Loucy (cell line): Measurements from ENCODE around the gene SERPINA9.

Experiments
- H2AFZ ChIP-seq: fragments of 200-600 bp; sonication (generic); 2 replicates; pipeline ENCODE4 v1.6.0; 2016; ENCODE audit warnings: antibody characterized with exemption, mild to moderate bottlenecking, low read length, moderate library complexity
- H3F3A ChIP-seq: fragments of 200-600 bp; 2 replicates; pipeline ENCODE4 v1.6.0; 2016; ENCODE audit warnings: antibody characterized with exemption, low read depth, mild to moderate bottlenecking
- H3K27me3 ChIP-seq: fragments of 200-600 bp; sonication (generic); 2 replicates; pipeline ENCODE4 v1.6.1; 2014; ENCODE audit warnings: low read length, mild to moderate bottlenecking; ENCODE audit not compliant: insufficient read depth, poor library complexity, severe bottlenecking
- H3K36me3 ChIP-seq: fragments of 200-600 bp; sonication (generic); 2 replicates; pipeline ENCODE4 v1.6.1; 2016; ENCODE audit warnings: low read length; ENCODE audit not compliant: insufficient read depth
- H3K4me1 ChIP-seq: fragments of 200-600 bp; sonication (generic); 2 replicates; pipeline ENCODE4 v1.5.1; 2014; ENCODE audit warnings: low read length, mild to moderate bottlenecking; ENCODE audit not compliant: insufficient read depth, poor library complexity, severe bottlenecking
- H3K4me2 ChIP-seq: fragments of 200-600 bp; sonication (generic); 2 replicates; pipeline ENCODE4 v1.6.0; 2014; ENCODE audit warnings: antibody characterized with exemption, low read length, low read depth, mild to moderate bottlenecking; ENCODE audit not compliant: poor library complexity, severe bottlenecking
- H3K4me3 ChIP-seq: fragments of 200-600 bp; sonication (generic); 2 replicates; pipeline ENCODE4 v1.5.1; 2014; ENCODE audit warnings: low read length, mild to moderate bottlenecking, mixed read lengths; ENCODE audit not compliant: poor library complexity, severe bottlenecking
- H3K79me2 ChIP-seq: fragments of 200-600 bp; sonication (generic); 2 replicates; pipeline ENCODE4 v1.6.1; 2014; ENCODE audit warnings: low read length; ENCODE audit not compliant: insufficient read depth
- H3K9ac ChIP-seq: fragments of 200-600 bp; sonication (generic); 2 replicates; pipeline ENCODE4 v1.6.0; 2014; ENCODE audit warnings: mild to moderate bottlenecking, low read depth, low read length, moderate library complexity; ENCODE audit not compliant: poor library complexity, severe bottlenecking
- H3K9me2 ChIP-seq: fragments of 200-600 bp; sonication (generic); replicated peaks from 2 replicates; pipeline ENCODE4 v1.6.1; 2016; ENCODE audit warnings: low read depth, low read length, mixed read lengths
- H3K9me3 ChIP-seq: fragments of 200-600 bp; sonication (generic); 2 replicates; pipeline ENCODE4 v1.6.1; 2014; ENCODE audit warnings: mild to moderate bottlenecking, antibody characterized with exemption, low read length, low read depth; ENCODE audit not compliant: insufficient read depth
- H4K20me1 ChIP-seq: fragments of 200-600 bp; sonication (generic); 2 replicates; pipeline ENCODE4 v1.6.0; 2014; ENCODE audit warnings: antibody characterized with exemption, low read length, mild to moderate bottlenecking; ENCODE audit not compliant: insufficient read depth, poor library complexity, severe bottlenecking
- EZH2phosphoT487 ChIP-seq: fragments of 200-600 bp; IDR thresholded peaks from 2 replicates; pipeline ENCODE4 v1.6.1; 2018; ENCODE audit warnings: antibody characterized with exemption, mild to moderate bottlenecking, moderate library complexity, borderline replicate concordance
- TF ChIP-seq, protein P1 (sequence below): fragments of 200-600 bp; sonication (generic); conservative IDR thresholded peaks from 2 replicates; pipeline ENCODE4 v1.5.1; 2014; ENCODE audit warnings: mild to moderate bottlenecking, antibody characterized with exemption, low read length

The SERPINA9 gene

DNA sequence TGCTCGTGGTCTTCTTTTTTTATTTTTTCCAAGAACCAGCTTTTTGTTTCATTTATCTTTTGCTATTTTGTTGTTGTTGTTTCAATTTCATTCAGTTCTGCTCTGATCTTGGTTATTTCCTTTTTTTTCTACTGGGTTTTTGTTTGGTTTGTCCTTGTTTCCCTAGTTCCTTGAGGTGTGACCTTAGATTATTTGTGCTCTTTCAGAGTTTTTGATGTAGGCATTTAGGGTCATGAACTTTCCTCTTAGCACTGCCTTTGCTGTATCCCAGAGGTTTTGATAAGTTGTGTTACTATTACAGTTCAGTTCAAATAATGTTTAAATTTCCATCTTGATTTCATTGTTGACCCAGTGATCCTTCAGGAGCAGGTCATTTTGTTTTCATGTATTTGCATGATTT, 20.1 kb downstream of the SERPINA9 start:
- no peak overlapping the region for H3K9ac ChIP-seq
- no peaks in the 10 kb centered on the region for H3K9me2 ChIP-seq
- H3K4me3 ChIP-seq, result no peak overlapping the region
- no peaks in the 10 kb centered on the region for H3K36me3 ChIP-seq
- no peaks in the 10 kb centered on the region for H3K9me3 ChIP-seq
- no peaks in the 10 kb centered on the region for H4K20me1 ChIP-seq
- H3F3A ChIP-seq, result no peaks in the 10 kb centered on the region
- no peak overlapping the region for H2AFZ ChIP-seq
- H3K4me2 ChIP-seq, result no peak overlapping the region
- H3K79me2 ChIP-seq, result no peaks in the 10 kb centered on the region
- TF ChIP-seq, protein P1, sequence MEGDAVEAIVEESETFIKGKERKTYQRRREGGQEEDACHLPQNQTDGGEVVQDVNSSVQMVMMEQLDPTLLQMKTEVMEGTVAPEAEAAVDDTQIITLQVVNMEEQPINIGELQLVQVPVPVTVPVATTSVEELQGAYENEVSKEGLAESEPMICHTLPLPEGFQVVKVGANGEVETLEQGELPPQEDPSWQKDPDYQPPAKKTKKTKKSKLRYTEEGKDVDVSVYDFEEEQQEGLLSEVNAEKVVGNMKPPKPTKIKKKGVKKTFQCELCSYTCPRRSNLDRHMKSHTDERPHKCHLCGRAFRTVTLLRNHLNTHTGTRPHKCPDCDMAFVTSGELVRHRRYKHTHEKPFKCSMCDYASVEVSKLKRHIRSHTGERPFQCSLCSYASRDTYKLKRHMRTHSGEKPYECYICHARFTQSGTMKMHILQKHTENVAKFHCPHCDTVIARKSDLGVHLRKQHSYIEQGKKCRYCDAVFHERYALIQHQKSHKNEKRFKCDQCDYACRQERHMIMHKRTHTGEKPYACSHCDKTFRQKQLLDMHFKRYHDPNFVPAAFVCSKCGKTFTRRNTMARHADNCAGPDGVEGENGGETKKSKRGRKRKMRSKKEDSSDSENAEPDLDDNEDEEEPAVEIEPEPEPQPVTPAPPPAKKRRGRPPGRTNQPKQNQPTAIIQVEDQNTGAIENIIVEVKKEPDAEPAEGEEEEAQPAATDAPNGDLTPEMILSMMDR, result no peak
- no peak for TF ChIP-seq EZH2phosphoT487
- H3K4me1 ChIP-seq, result no peaks in the 10 kb centered on the region
- no peaks in the 10 kb centered on the region for H3K27me3 ChIP-seq

DNA sequence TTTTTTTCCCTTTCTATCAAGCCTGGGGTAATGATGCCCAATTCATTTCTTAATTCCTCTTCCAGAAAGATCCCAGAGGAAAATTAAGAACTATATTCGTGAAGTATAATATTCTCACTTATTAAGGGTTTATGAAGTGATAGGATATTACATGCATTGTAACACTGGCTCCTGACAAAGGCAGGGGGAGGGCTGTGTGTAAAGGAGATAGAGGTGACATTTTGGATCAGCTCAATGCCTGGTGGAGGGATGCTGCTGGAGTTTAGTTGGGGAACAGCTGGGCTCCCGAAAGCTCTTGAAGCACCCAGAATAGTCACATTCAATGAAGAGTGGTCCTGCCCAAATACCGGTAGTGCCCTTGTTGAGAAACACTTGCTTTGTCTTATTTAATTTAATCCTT, 24.2 kb downstream of the SERPINA9 start:
- Histone ChIP-seq H3K4me3 (no peak overlapping the region), H3K9ac (no peak overlapping the region), H3K4me1 (no peaks in the 10 kb centered on the region), H2AFZ (no peak overlapping the region), H3K9me2 (no peaks in the 10 kb centered on the region), H3K27me3 (no peaks in the 10 kb centered on the region), H3K79me2 (no peaks in the 10 kb centered on the region), H3K9me3 (no peaks in the 10 kb centered on the region), H3K36me3 (no peaks in the 10 kb centered on the region), H3F3A (no peaks in the 10 kb centered on the region), H3K4me2 (no peak overlapping the region), H4K20me1 (no peaks in the 10 kb centered on the region)
- TF ChIP-seq EZH2phosphoT487, result no peak
- TF ChIP-seq, protein P1, result no peak

DNA sequence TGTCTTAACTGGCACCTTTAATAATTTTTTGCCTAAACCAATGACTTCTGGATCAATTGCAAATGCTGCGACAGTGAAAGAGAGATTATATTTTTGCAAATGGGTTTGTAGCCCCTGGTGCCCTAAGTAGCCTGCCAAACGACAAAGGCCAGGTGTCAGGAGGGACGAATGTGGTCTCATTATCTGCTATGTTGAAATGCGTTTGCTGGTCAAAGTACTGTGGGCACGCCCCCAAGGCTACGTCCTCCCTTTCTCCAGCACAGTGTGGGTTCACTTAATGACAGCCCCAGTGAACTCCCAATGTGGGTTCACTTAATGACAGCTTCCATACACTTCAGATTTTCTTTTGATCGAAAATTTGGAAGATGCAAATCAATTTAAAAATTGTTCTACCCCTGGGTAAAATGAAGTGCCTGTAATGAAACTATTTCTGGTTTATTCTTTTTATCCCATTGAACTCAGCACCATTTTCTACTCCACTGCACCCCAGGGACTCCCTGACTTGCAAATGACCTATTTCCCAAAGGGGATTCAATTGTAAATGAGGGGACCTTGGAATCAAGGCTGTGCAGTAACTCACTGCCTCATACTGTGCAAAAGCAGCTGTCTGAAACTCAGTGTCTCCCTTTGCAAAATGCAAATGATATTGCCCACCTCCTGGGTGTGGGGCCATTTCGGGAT, 24.8 kb downstream of the SERPINA9 start:
- Histone ChIP-seq H3F3A (no peaks in the 10 kb centered on the region), H3K9me3 (no peaks in the 10 kb centered on the region), H2AFZ (no peak overlapping the region), H3K4me3 (no peak overlapping the region), H3K79me2 (no peaks in the 10 kb centered on the region), H3K4me1 (no peaks in the 10 kb centered on the region), H3K4me2 (no peak overlapping the region), H3K36me3 (no peaks in the 10 kb centered on the region), H3K9me2 (no peaks in the 10 kb centered on the region), H3K9ac (no peak overlapping the region), H4K20me1 (no peaks in the 10 kb centered on the region), H3K27me3 (no peaks in the 10 kb centered on the region)
- TF ChIP-seq, protein P1, result no peak
- TF ChIP-seq EZH2phosphoT487, result no peak
